Activated CD8-positive, alpha-beta T cell treated with anti-CD3 and anti-CD28 coated beads for 36 hours (primary cell): Measurements from ENCODE around the gene PRODH2. TPM values are rescaled to one million over a fixed set of nuclear protein-coding genes. Genes with fewer than 3 reads are reported as not detected.
A peak's percentile ranks its signal among the peaks of the same experiment; 100 is the strongest.

ENCODE experiments used
- ATAC-seq: fragments of 200-7000 bp; cut with Tn5 transposase; one replicate; pipeline ENCODE4 v1.10.0; 2021; ENCODE audit warnings: mild to moderate bottlenecking, moderate library complexity
- CTCF ChIA-PET: fragments of 350-600 bp; sonication (Branson Sonifier 250); formaldehyde crosslinking; loops from one replicate; lab custom pipeline; 2021; ENCODE audit warnings: antibody characterized with exemption; lab: Charles Lee
- POLR2A ChIA-PET: fragments of 350-600 bp; sonication (Branson Sonifier 250); formaldehyde crosslinking; loops from one replicate; lab custom pipeline; 2021; ENCODE audit warnings: antibody characterized with exemption; lab: Charles Lee
- DNase-seq: peaks from one replicate; pipeline ENCODE4 v3.0.0-alpha.2; 2020
- H3K27ac Mint-ChIP-seq: one replicate; pipeline ENCODE4 v1.8.0; 2021; ENCODE audit warnings: mild to moderate bottlenecking, mixed read lengths
- H3K27me3 Mint-ChIP-seq: one replicate; pipeline ENCODE4 v1.8.0; 2021; ENCODE audit warnings: mixed read lengths
- H3K36me3 Mint-ChIP-seq: one replicate; pipeline ENCODE4 v1.8.0; 2021; ENCODE audit warnings: low read depth, mixed read lengths
- H3K4me1 Mint-ChIP-seq: one replicate; pipeline ENCODE4 v1.8.0; 2021; ENCODE audit warnings: low read depth, mixed read lengths
- H3K4me3 Mint-ChIP-seq: one replicate; pipeline ENCODE4 v1.8.0; 2021; ENCODE audit warnings: mild to moderate bottlenecking, moderate library complexity, mixed read lengths
- H3K9me3 Mint-ChIP-seq: one replicate; pipeline ENCODE4 v1.8.0; 2021; ENCODE audit warnings: mixed read lengths
- intact Hi-C: fragments of 100-400 bp; cut with micrococcal nuclease; formaldehyde crosslinking; loops from one replicate; pipeline ENCODE4 v1.10.0; 2022
- total RNA-seq, 2 experiments: library from RNA; stranded (reverse); gene quantifications; one replicate each; pipeline ENCODE4 v1.2.3, GENCODE V29; 2021
- TF ChIP-seq, protein P1 (sequence below): fragments of 200-600 bp; IDR thresholded peaks from one replicate; pipeline ENCODE4 v1.8.0; 2022; ENCODE audit warnings: antibody characterized with exemption, mild to moderate bottlenecking

The PRODH2 gene
- total RNA-seq, 2 experiments from 2014 or later = not detected

DNA sequence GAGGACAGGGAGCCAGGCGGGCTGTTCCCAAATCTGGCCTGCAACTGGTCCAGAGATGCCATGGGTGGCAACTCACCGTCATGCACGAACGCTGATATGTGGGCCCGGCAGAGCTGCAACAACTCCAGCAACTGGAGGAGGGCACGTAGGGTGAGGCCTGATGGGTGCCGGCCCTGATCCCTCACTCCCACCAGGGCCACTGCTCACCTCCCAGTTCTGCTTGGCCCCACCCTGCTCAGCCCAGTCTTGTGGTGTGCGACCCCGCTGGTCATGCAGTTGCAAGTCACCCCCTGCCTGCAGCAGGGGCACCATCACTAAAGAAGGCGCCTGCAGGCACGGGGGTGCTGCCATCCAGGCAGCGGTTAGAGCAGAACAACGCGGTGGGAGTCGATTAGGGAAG is 20.3 kb downstream of the PRODH2 start:
- CTCF ChIA-PET = no interaction called here
- ATAC-seq (no peak), DNase-seq (no peak)
- intact Hi-C loops = no loop called here
- POLR2A ChIA-PET = no interaction called here
- no peaks in the 10 kb centered on the region for H3K36me3 Mint-ChIP-seq
- H3K27ac Mint-ChIP-seq = no peak overlapping the region
- H3K9me3 Mint-ChIP-seq = no peaks in the 10 kb centered on the region
- H3K4me1 Mint-ChIP-seq = peaks cover 4% of the 10 kb centered on the region
- peaks cover 17% of the 10 kb centered on the region for H3K27me3 Mint-ChIP-seq
- TF ChIP-seq, protein P1, sequence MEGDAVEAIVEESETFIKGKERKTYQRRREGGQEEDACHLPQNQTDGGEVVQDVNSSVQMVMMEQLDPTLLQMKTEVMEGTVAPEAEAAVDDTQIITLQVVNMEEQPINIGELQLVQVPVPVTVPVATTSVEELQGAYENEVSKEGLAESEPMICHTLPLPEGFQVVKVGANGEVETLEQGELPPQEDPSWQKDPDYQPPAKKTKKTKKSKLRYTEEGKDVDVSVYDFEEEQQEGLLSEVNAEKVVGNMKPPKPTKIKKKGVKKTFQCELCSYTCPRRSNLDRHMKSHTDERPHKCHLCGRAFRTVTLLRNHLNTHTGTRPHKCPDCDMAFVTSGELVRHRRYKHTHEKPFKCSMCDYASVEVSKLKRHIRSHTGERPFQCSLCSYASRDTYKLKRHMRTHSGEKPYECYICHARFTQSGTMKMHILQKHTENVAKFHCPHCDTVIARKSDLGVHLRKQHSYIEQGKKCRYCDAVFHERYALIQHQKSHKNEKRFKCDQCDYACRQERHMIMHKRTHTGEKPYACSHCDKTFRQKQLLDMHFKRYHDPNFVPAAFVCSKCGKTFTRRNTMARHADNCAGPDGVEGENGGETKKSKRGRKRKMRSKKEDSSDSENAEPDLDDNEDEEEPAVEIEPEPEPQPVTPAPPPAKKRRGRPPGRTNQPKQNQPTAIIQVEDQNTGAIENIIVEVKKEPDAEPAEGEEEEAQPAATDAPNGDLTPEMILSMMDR = no peak
- no peak overlapping the region for H3K4me3 Mint-ChIP-seq

DNA sequence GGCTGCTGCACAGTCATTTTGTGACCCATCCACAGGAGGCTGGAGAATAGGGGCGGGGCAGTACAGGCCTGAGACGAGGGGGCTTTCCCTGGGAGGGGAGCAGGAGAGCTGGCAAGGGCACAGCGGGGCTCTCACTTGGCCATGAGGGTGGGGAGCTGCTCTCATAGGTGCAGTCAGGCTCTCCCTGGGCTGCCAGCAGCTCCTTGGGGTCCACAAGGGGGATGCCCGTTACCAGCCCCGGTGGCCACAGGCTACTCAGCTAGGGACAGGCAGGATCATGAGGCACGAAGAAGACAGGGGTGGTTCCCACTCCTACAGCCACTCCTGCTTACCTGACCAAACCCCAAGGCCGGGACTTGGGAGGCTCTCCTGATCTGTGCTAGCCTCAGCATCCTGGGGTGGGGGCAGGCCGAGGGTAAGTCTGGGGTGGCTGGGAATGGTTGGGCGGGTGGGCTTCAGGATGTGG is 20.8 kb downstream of the PRODH2 start:
- CTCF ChIA-PET = no interaction called here
- no peak overlapping the region for H3K4me3 Mint-ChIP-seq
- TF ChIP-seq, protein P1 = no peak
- H3K36me3 Mint-ChIP-seq = no peaks in the 10 kb centered on the region
- POLR2A ChIA-PET = interaction anchor here (1.2 kb wide), 1 partner anchor 15 kb away, joined by 4 read pairs; no protein-coding TSS in a partner anchor
- no peaks in the 10 kb centered on the region for H3K4me1 Mint-ChIP-seq
- ATAC-seq = no peak
- H3K27ac Mint-ChIP-seq = no peak overlapping the region
- DNase-seq = no peak
- no peaks in the 10 kb centered on the region for H3K9me3 Mint-ChIP-seq
- H3K27me3 Mint-ChIP-seq = peaks cover 13% of the 10 kb centered on the region
- intact Hi-C loops = no loop called here

DNA sequence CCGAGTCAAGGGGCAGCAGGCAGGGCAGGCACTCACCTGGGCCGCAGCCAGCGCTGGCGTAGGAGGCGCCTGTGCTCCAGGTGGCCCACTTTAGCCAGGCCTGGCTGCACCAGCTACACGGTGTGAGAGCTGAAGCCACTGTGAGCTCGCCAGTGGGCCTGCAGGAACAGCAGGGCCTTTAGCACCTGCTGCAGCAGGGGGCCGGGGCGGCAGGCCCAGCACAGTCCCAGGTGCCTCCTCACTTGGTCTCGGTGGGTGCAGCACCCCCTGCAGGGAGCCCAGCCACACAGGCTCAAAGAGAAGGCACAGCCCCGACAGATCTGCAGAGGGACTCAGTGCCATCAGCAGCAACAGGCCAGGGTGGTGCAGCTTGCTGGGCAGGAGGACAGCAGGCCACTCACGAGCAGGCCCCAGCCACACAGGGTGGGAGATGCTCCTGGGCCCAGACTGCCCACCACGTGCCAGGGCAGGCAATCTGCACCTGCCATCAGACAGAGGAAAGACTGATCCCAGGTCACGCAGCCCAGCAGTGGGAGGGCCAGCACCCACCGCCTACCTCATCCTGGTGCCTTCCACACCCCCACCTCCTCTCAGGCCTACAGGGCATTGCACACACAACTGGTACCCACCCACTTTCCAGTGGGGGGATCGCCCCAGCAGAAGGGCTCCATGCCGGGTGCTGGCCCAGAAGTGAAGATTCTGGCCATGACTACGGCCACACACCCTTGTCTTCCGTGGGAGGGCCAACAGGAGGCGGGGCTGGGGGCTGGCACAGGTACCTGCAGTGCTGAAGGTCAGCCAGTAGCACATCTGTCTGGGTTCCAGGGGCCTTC is 21.4 kb downstream of the PRODH2 start:
- ATAC-seq = peak; percentile 72

DNA sequence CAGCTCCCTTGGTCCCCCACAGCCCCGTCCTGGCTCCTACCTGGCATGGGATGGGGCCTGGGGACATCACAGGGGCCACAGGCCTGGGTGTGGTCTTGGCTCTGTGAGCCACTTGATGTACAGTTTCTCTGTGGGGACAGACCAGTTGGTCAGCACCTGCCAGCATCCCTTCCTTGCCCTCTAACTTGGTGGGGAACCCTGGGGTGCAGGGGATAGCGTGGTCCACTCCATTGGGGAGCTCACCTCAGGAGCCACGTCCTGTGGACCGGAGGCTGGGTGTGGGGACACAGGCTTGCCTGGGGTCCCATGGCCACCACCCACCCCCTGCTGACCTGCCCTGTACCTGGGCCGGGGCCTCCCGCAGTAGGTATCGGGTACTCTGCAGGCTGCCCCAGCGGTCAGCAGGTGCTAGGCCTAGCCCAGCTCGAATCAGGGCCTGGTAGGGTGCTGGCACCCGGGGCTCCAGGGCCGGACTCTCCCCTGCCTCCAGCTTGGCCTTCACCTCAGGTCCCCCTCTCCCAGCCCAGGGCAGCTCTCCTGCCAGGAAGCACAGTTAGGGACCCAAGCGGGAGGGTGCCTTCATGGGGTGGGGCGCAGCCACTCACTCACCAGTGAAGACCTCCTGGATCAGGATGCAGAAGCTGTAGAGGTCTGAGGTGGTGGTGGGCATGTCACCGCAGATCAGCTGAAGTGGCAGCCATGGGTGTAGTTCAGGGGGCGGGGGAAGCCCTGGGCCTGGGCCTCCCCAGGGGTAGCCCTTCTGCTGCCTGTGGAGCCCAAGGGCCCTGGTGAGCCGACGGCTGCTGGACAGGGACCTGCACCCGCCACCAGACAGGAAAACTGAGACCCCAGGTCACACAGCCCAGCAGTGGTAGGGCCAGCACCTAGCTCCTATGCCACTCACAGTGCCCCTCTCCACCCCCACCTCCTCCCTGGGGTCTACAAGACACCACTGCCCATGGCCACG is 22.4 kb downstream of the PRODH2 start:
- no peaks in the 10 kb centered on the region for H3K36me3 Mint-ChIP-seq
- H3K4me1 Mint-ChIP-seq = no peaks in the 10 kb centered on the region
- ATAC-seq (no peak), DNase-seq (no peak)
- intact Hi-C loops = no loop called here
- H3K4me3 Mint-ChIP-seq = no peak overlapping the region
- H3K9me3 Mint-ChIP-seq = no peaks in the 10 kb centered on the region
- H3K27ac Mint-ChIP-seq = no peak overlapping the region
- H3K27me3 Mint-ChIP-seq = peaks cover 3% of the 10 kb centered on the region
- ChIA-PET CTCF (interaction anchor here (1.2 to 1.5 kb wide), 2 partner anchors 37 to 53 kb away, joined by 3 read pairs; no protein-coding TSS in a partner anchor), POLR2A (interaction anchor here (1.1 to 1.7 kb wide), 5 partner anchors 14 to 64 kb away, joined by 3 to 5 read pairs (median 4); partner anchors contain the start of gene ARHGAP33)
- TF ChIP-seq, protein P1 = no peak

More for the DNA sequence above, 21.4 kb downstream of the PRODH2 start:
- peak; percentile 39 for DNase-seq
- Mint-ChIP-seq H3K4me3 (no peak overlapping the region), H3K27ac (no peak overlapping the region), H3K9me3 (no peaks in the 10 kb centered on the region), H3K4me1 (no peaks in the 10 kb centered on the region), H3K36me3 (no peaks in the 10 kb centered on the region), H3K27me3 (peaks cover 8% of the 10 kb centered on the region)
- ChIA-PET CTCF (no interaction called here), POLR2A (interaction anchor here (1.2 kb wide), 1 partner anchor 15 kb away, joined by 4 read pairs; no protein-coding TSS in a partner anchor)
- TF ChIP-seq, protein P1 = no peak
- intact Hi-C loops = no loop called here
